HepG2 (cell line): ENCODE data around the gene EHD1. TPM values are rescaled to one million over a fixed set of nuclear protein-coding genes. Genes with fewer than 3 reads are reported as not detected.
A peak's percentile ranks its signal among the peaks of the same experiment; 100 is the strongest.

ENCODE experiments used
- ATAC-seq: fragments of 200-7000 bp; cut with Tn5 transposase; 3 replicates; pipeline ENCODE4 v1.9.1; 2020; ENCODE audit warnings: mild to moderate bottlenecking, moderate library complexity
- BruUV-seq: library from RNA; stranded (reverse); fragments of 400-500 nt; replicated peaks from 2 replicates; lab custom pipeline; 2021; lab: Mats Ljungman, UMichigan
- CTCF ChIA-PET: fragments of 300-600 bp; formaldehyde crosslinking; extraction: SDS; loops from one replicate; lab custom pipeline; 2021; ENCODE audit warnings: low total read pairs, inconsistent platforms, low intra/inter-chr PET ratio; lab: Yijun Ruan, JAX
- POLR2A ChIA-PET: fragments of 350-600 bp; sonication (Branson Sonifier 250); formaldehyde crosslinking; loops from one replicate; lab custom pipeline; 2020; ENCODE audit warnings: antibody characterized with exemption, inconsistent platforms; lab: Yijun Ruan, JAX
- DNase-seq: peaks from one replicate; pipeline ENCODE4 v3.0.0-alpha.2; 2015; ENCODE audit warnings: low spot score
- FAIRE-seq: peaks from 3 replicates; lab custom pipeline; 2011; peaks lifted over from hg19 to GRCh38; lab: Jason Lieb, UNC
- H2AFZ ChIP-seq: one replicate; pipeline ENCODE4 v1.6.1; 2011; ENCODE audit warnings: low read length, inconsistent platforms
- H3K27ac ChIP-seq: fragments of 300-600 bp; 3 replicates; pipeline ENCODE4 v1.8.0; 2011; ENCODE audit warnings: mixed run types, mild to moderate bottlenecking, mixed read lengths, low read length, inconsistent platforms; ENCODE audit not compliant: insufficient read depth; ENCODE audit errors: extremely low read length
- H3K27me3 ChIP-seq, 2 experiments: fragments of 200-600 bp in 1 of 2; 2 replicates in 1 of 2; 3 replicates in 1 of 2; pipeline versions ENCODE4 v1.6.0 to v1.8.0; 2011; ENCODE audit warnings: low read length in 2 of 2, mild to moderate bottlenecking in 2 of 2, moderate library complexity in 2 of 2, inconsistent platforms in 1 of 2; ENCODE audit not compliant: insufficient read depth in 2 of 2, control insufficient read depth in 1 of 2
- H3K36me3 ChIP-seq, 2 experiments: fragments of 200-600 bp in 1 of 2; replicated peaks in 1 of 2; 2 replicates in 1 of 2; 3 replicates in 1 of 2; pipeline versions ENCODE4 v1.5.1 to v1.8.0; 2011; ENCODE audit warnings: low read length in 2 of 2, inconsistent platforms in 1 of 2; ENCODE audit not compliant: insufficient read depth in 2 of 2, control insufficient read depth in 1 of 2
- H3K4me1 ChIP-seq: 2 replicates; pipeline ENCODE4 v1.5.1; 2012; ENCODE audit warnings: low read length, inconsistent platforms; ENCODE audit not compliant: insufficient read depth
- H3K4me2 ChIP-seq: 2 replicates; pipeline ENCODE4 v1.6.0; 2011; ENCODE audit warnings: low read depth, low read length, inconsistent platforms
- H3K4me3 ChIP-seq, 3 experiments: fragments of 200-600 bp in 1 of 3; sonication (generic), shearing (Covaris generic) in 1 of 3; replicated peaks in 1 of 3; 2 replicates each; pipeline ENCODE4 v1.5.1; 2011 to 2016; ENCODE audit warnings: low read length in 3 of 3, inconsistent platforms in 2 of 3, low read depth in 2 of 3, mild to moderate bottlenecking in 2 of 3, control low read depth in 1 of 3, mixed read lengths in 1 of 3; ENCODE audit not compliant: insufficient read depth in 1 of 3
- H3K79me2 ChIP-seq: one replicate; pipeline ENCODE4 v1.6.1; 2011; ENCODE audit warnings: low read length, inconsistent platforms; ENCODE audit not compliant: insufficient read depth
- H3K9ac ChIP-seq: 2 replicates; pipeline ENCODE4 v1.6.0; 2011; ENCODE audit warnings: mild to moderate bottlenecking, low read depth, low read length, inconsistent platforms; ENCODE audit not compliant: insufficient read depth
- H3K9me3 ChIP-seq: 2 replicates; pipeline ENCODE4 v1.5.1; 2012; ENCODE audit warnings: mild to moderate bottlenecking, low read length
- H4K20me1 ChIP-seq: 2 replicates; pipeline ENCODE4 v1.6.0; 2011; ENCODE audit warnings: inconsistent platforms, mild to moderate bottlenecking, low read length, moderate library complexity; ENCODE audit not compliant: insufficient read depth
- BHLHE40 ChIP-seq: IDR thresholded peaks from 2 replicates; pipeline ENCODE4 v1.6.1; 2011; ENCODE audit warnings: low read length, improper control_type of control experiment
- FOXA3 ChIP-seq: IDR thresholded peaks from 2 replicates; pipeline ENCODE4 v1.6.1; 2016; ENCODE audit warnings: missing genetic modification reagents, missing compliant biosample characterization
- HNRNPK ChIP-seq: fragments of 200-400 bp; formaldehyde crosslinking; IDR thresholded peaks from 2 replicates; pipeline ENCODE4 v1.6.1; 2018; ENCODE audit warnings: low read length, low read depth, moderate library complexity, mild to moderate bottlenecking; ENCODE audit not compliant: poor library complexity, severe bottlenecking
- NCOA5 ChIP-seq: sonication (generic); formaldehyde crosslinking; IDR thresholded peaks from 2 replicates; pipeline ENCODE4 v1.4.0; 2020; ENCODE audit warnings: missing genetic modification reagents
- RARA ChIP-seq: IDR thresholded peaks from 2 replicates; pipeline ENCODE4 v1.6.1; 2016; ENCODE audit warnings: missing genetic modification reagents, missing compliant biosample characterization
- WIZ ChIP-seq: sonication (generic); formaldehyde crosslinking; IDR thresholded peaks from 2 replicates; pipeline ENCODE4 v1.5.1; 2020; ENCODE audit warnings: mild to moderate bottlenecking, missing genetic modification reagents
- ZNF33B ChIP-seq: sonication (generic); formaldehyde crosslinking; IDR thresholded peaks from 2 replicates; pipeline ENCODE4 v1.5.1; 2020; ENCODE audit warnings: mild to moderate bottlenecking, missing genetic modification reagents
- ZNF430 ChIP-seq: sonication (generic); formaldehyde crosslinking; IDR thresholded peaks from 2 replicates; pipeline ENCODE4 v1.9.0; 2021; ENCODE audit warnings: mild to moderate bottlenecking, missing genetic modification reagents
- WGBS: methylation state at CpG from one replicate; pipeline ENCODE4 v1.1.6; 2017; ENCODE audit warnings: low lambda C conversion rate; 5-methylcytosine and 5-hydroxymethylcytosine counted together
- in situ Hi-C: cut with HindIII; loops from 2 replicates; pipeline ENCODE4 v1.10.0; 2017; ENCODE audit warnings: low pct_unique_long_range_greater_than_20kb; ENCODE audit not compliant: extremely low pct_ligation_motif_present
- intact Hi-C: fragments of 100-400 bp; cut with micrococcal nuclease; formaldehyde crosslinking; loops from one replicate; pipeline ENCODE4 v1.10.0; 2022; ENCODE audit not compliant: unreplicated experiment
- polyA plus RNA-seq, 8 experiments: library from polyadenylated mRNA; depleted of rRNA in 3 of 8; stranded (reverse) in 7 of 8; unstranded in 1 of 8; fragments of >200 nt; fragmentation: Illumina TruSeq in 4 of 8; extraction: Trizol in 4 of 8; gene quantifications; 2 replicates each; pipeline versions ENCODE4 v1.2.1 to v1.2.3, GENCODE V29; 2011 to 2016; ENCODE audit warnings: low read depth in 4 of 8, missing spikeins in 1 of 8, mixed read lengths in 1 of 8; ENCODE audit not compliant: insufficient read depth in 1 of 8
- total RNA-seq, 5 experiments: library from RNA; depleted of rRNA; stranded (reverse); fragments of >200 nt; fragmentation: Illumina TruSeq; extraction: Trizol; gene quantifications; 2 replicates each; pipeline ENCODE4 v1.2.3, GENCODE V29; 2016; ENCODE audit warnings: low read depth in 1 of 5
- TF ChIP-seq, protein P1 (sequence below): sonication (generic); formaldehyde crosslinking; IDR thresholded peaks from 2 replicates; pipeline ENCODE4 v1.5.1; 2020; ENCODE audit warnings: mild to moderate bottlenecking, missing genetic modification reagents, moderate library complexity
- TF ChIP-seq, protein P2 (sequence below): sonication (generic); formaldehyde crosslinking; IDR thresholded peaks from 2 replicates; pipeline ENCODE4 v1.8.1; 2022; ENCODE audit warnings: low read depth, mild to moderate bottlenecking, missing genetic modification reagents
- TF ChIP-seq, protein P3 (sequence below): IDR thresholded peaks from 2 replicates; pipeline ENCODE4 v1.6.1; 2016

EHD1 gene
- total and polyA plus RNA-seq, 2 of the 13 experiments (the other 11 are each of a cell fraction or from before 2014, with no cell fraction given): 23.6 to 26.6 TPM

DNA sequence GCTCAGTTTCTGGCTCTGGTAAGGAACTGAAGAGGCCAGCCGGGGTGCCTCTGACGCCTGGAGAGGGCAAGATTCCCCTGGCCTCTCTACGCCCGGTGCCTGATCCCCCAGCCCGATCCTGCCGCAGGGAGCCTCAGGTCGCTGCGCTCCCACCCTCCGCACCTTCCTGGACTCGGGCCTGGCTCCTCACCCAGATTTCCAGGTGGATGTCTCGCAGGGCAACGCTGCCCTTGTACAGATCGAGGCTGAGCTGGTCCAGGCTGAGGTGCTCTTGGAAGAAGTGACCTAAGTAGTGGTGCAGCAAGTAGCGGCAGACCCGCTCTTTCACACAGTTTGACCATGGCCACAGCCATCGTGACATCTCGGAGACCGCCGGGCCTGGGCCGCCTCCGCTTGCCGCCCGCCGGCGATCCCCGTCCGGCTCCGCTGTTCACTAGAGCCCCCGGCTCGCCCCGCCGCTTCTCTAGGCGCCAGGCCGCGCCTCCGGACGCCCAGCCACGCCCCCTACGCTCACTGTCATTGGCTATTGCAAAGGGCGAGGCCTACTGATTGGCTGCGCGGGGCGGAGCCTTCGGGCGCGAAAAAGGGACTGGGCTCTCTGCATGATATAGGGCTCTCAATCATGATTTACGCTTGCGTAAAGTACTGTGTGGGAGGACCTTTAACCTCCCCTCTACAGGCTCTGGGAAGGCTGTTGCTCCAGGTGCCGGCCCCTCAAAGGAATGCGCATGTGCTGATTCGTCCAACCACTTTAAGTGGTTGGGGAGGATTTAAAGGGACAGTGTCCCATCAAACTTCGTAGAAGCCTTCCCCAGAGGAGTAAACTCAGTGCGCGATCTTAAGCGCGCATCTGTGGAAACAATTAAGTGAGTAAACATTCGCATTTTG is 38.6 kb upstream of the EHD1 start, which contains the start of gene ATG2A (continued):
- TF ChIP-seq FOXA3 (CRISPR knock-in tag): no peak; the same call in 1 of the 2 replicates

DNA sequence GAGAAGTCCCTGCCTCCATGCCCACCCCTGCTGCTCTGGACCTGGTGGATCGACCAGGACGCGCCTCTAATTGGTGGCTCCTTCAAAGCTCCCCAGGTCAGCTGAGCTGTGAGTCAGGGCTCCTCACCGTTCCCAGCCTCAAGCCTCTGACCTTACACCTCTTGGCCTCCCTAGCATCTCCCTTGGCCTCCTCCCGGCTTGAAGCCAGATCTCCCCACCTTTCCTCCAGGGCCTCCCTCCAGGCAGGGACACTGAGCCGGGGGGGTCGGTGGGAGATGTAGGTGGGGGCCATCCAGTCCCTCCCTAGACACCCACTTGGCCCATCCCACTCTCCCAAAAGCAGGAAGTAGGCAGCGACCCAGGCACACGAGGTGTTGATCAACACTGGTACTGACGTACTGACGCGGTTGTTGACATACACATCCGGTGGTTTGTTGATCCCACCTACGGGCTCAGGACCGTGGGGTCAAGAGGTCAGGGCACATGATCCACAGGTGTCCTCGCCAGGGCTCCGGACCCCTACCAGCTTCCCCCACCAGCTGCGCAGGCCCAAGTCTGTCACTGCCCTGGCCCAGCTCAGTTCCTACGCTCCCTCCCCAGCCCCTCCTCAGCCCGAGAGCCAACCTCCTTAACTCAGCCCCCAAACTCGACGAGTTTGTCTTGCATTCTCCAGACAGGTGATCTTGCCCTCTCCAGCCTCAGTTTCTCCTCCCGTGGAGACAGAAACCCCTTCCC is 37.8 kb upstream of the EHD1 start:
- Histone ChIP-seq H3K27ac (peak overlapping the region; percentile 63), H2AFZ (no peak overlapping the region), H3K36me3 (peaks cover 23 to 27% of the 10 kb centered on the region in 2 experiments; a peak in 4 of 5 replicates), H4K20me1 (peaks cover 5% of the 10 kb centered on the region; the same call in 1 of the 2 replicates), H3K9ac (peak overlapping the region; percentile 90), H3K27me3 (no peaks in the 10 kb centered on the region; a peak in 1 of 5 replicates), H3K4me1 (peaks cover 36% of the 10 kb centered on the region), H3K9me3 (no peaks in the 10 kb centered on the region), H3K79me2 (peaks cover 15% of the 10 kb centered on the region), H3K4me3 (peak overlapping the region; percentile 72 to 100 (median 93)), H3K4me2 (peak overlapping the region; percentile 87)
- DNase-seq: peak; percentile 55
- BruUV-seq: no TSS peak
- in situ Hi-C loops: no loop called here
- ChIA-PET CTCF (no interaction called here), POLR2A (interaction anchor here (0.7 to 2.1 kb wide), 6 partner anchors 8 to 195 kb away, joined by 4 to 15 read pairs (median 5); partner anchors contain the start of genes BATF2, GPHA2, PPP2R5B and TM7SF2)
- WGBS: under 1% methylated on average over 13 of the region's 23 CpGs
- peak; percentile 55 for ATAC-seq
- FAIRE-seq: no peak
- intact Hi-C loops: loop anchor here (2.0 kb wide), 1 partner anchor 81 kb away; the partner anchor contains the start of gene BATF2
- TF ChIP-seq HNRNPK (no peak), WIZ (CRISPR knock-in tag) (no peak), ZNF33B (CRISPR knock-in tag) (no peak), ZNF430 (CRISPR knock-in tag) (no peak), BHLHE40 (no peak), NCOA5 (CRISPR knock-in tag) (no peak), RARA (CRISPR knock-in tag) (peak; percentile 89)
- TF ChIP-seq, protein P1, sequence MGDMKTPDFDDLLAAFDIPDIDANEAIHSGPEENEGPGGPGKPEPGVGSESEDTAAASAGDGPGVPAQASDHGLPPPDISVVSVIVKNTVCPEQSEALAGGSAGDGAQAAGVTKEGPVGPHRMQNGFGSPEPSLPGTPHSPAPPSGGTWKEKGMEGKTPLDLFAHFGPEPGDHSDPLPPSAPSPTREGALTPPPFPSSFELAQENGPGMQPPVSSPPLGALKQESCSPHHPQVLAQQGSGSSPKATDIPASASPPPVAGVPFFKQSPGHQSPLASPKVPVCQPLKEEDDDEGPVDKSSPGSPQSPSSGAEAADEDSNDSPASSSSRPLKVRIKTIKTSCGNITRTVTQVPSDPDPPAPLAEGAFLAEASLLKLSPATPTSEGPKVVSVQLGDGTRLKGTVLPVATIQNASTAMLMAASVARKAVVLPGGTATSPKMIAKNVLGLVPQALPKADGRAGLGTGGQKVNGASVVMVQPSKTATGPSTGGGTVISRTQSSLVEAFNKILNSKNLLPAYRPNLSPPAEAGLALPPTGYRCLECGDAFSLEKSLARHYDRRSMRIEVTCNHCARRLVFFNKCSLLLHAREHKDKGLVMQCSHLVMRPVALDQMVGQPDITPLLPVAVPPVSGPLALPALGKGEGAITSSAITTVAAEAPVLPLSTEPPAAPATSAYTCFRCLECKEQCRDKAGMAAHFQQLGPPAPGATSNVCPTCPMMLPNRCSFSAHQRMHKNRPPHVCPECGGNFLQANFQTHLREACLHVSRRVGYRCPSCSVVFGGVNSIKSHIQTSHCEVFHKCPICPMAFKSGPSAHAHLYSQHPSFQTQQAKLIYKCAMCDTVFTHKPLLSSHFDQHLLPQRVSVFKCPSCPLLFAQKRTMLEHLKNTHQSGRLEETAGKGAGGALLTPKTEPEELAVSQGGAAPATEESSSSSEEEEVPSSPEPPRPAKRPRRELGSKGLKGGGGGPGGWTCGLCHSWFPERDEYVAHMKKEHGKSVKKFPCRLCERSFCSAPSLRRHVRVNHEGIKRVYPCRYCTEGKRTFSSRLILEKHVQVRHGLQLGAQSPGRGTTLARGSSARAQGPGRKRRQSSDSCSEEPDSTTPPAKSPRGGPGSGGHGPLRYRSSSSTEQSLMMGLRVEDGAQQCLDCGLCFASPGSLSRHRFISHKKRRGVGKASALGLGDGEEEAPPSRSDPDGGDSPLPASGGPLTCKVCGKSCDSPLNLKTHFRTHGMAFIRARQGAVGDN (CRISPR knock-in tag): peak; percentile 63
- TF ChIP-seq, protein P2, sequence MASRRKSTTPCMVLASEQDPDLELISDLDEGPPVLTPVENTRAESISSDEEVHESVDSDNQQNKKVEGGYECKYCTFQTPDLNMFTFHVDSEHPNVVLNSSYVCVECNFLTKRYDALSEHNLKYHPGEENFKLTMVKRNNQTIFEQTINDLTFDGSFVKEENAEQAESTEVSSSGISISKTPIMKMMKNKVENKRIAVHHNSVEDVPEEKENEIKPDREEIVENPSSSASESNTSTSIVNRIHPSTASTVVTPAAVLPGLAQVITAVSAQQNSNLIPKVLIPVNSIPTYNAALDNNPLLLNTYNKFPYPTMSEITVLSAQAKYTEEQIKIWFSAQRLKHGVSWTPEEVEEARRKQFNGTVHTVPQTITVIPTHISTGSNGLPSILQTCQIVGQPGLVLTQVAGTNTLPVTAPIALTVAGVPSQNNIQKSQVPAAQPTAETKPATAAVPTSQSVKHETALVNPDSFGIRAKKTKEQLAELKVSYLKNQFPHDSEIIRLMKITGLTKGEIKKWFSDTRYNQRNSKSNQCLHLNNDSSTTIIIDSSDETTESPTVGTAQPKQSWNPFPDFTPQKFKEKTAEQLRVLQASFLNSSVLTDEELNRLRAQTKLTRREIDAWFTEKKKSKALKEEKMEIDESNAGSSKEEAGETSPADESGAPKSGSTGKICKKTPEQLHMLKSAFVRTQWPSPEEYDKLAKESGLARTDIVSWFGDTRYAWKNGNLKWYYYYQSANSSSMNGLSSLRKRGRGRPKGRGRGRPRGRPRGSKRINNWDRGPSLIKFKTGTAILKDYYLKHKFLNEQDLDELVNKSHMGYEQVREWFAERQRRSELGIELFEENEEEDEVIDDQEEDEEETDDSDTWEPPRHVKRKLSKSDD: 0 out of 2 replicates have a peak, but pooled peaks have one; percentile 29
- TF ChIP-seq, protein P3, sequence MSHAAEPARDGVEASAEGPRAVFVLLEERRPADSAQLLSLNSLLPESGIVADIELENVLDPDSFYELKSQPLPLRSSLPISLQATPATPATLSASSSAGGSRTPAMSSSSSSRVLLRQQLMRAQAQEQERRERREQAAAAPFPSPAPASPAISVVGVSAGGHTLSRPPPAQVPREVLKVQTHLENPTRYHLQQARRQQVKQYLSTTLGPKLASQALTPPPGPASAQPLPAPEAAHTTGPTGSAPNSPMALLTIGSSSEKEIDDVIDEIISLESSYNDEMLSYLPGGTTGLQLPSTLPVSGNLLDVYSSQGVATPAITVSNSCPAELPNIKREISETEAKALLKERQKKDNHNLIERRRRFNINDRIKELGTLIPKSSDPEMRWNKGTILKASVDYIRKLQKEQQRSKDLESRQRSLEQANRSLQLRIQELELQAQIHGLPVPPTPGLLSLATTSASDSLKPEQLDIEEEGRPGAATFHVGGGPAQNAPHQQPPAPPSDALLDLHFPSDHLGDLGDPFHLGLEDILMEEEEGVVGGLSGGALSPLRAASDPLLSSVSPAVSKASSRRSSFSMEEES: 0 out of 2 replicates have a peak, but pooled peaks have one; percentile 45
